Measurements from ENCODE around the gene CFAP46. TPM values are rescaled to one million over a fixed set of nuclear protein-coding genes. Genes with fewer than 3 reads are reported as not detected.

The CFAP46 gene
- total and polyA plus RNA-seq, 2 experiments from 2014 or later, result 3.1 to 5.4 TPM

- TF ChIP-seq, protein P1, sequence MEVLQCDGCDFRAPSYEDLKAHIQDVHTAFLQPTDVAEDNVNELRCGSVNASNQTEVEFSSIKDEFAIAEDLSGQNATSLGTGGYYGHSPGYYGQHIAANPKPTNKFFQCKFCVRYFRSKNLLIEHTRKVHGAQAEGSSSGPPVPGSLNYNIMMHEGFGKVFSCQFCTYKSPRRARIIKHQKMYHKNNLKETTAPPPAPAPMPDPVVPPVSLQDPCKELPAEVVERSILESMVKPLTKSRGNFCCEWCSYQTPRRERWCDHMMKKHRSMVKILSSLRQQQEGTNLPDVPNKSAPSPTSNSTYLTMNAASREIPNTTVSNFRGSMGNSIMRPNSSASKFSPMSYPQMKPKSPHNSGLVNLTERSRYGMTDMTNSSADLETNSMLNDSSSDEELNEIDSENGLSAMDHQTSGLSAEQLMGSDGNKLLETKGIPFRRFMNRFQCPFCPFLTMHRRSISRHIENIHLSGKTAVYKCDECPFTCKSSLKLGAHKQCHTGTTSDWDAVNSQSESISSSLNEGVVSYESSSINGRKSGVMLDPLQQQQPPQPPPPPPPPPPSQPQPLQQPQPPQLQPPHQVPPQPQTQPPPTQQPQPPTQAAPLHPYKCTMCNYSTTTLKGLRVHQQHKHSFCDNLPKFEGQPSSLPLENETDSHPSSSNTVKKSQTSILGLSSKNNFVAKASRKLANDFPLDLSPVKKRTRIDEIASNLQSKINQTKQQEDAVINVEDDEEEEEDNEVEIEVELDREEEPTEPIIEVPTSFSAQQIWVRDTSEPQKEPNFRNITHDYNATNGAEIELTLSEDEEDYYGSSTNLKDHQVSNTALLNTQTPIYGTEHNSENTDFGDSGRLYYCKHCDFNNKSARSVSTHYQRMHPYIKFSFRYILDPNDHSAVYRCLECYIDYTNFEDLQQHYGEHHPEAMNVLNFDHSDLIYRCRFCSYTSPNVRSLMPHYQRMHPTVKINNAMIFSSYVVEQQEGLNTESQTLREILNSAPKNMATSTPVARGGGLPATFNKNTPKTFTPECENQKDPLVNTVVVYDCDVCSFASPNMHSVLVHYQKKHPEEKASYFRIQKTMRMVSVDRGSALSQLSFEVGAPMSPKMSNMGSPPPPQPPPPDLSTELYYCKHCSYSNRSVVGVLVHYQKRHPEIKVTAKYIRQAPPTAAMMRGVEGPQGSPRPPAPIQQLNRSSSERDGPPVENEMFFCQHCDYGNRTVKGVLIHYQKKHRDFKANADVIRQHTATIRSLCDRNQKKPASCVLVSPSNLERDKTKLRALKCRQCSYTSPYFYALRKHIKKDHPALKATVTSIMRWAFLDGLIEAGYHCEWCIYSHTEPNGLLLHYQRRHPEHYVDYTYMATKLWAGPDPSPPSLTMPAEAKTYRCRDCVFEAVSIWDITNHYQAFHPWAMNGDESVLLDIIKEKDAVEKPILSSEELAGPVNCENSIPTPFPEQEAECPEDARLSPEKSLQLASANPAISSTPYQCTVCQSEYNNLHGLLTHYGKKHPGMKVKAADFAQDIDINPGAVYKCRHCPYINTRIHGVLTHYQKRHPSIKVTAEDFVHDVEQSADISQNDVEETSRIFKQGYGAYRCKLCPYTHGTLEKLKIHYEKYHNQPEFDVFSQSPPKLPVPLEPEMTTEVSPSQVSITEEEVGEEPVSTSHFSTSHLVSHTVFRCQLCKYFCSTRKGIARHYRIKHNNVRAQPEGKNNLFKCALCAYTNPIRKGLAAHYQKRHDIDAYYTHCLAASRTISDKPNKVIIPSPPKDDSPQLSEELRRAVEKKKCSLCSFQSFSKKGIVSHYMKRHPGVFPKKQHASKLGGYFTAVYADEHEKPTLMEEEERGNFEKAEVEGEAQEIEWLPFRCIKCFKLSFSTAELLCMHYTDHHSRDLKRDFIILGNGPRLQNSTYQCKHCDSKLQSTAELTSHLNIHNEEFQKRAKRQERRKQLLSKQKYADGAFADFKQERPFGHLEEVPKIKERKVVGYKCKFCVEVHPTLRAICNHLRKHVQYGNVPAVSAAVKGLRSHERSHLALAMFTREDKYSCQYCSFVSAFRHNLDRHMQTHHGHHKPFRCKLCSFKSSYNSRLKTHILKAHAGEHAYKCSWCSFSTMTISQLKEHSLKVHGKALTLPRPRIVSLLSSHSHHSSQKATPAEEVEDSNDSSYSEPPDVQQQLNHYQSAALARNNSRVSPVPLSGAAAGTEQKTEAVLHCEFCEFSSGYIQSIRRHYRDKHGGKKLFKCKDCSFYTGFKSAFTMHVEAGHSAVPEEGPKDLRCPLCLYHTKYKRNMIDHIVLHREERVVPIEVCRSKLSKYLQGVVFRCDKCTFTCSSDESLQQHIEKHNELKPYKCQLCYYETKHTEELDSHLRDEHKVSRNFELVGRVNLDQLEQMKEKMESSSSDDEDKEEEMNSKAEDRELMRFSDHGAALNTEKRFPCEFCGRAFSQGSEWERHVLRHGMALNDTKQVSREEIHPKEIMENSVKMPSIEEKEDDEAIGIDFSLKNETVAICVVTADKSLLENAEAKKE (CRISPR knock-in tag; IDR thresholded peaks at IDR 0.05), result no peak
- TF ChIP-seq EZH2phosphoT487 (IDR thresholded peaks at IDR 0.05; ENCODE audit: unreplicated experiment) (no peak), ZNF331 (CRISPR knock-in tag; IDR thresholded peaks at IDR 0.05; ENCODE audit: low read depth) (no peak), NANOG (IDR thresholded peaks at IDR 0.05; ENCODE audit: borderline replicate concordance) (no peak), JUNB (IDR thresholded peaks at IDR 0.05; ENCODE audit: unreplicated experiment) (no peak), STAT1 (IDR thresholded peaks at IDR 0.05; ENCODE audit: unreplicated experiment) (no peak), CREB1 (CRISPR knock-in tag; IDR thresholded peaks at IDR 0.05; ENCODE audit: low read depth) (no peak), ZNF114 (CRISPR knock-in tag; IDR thresholded peaks at IDR 0.05) (no peak), EZH2 (IDR thresholded peaks at IDR 0.05; ENCODE audit: low read depth, unreplicated experiment) (no peak)
- TF ChIP-seq, protein P2, sequence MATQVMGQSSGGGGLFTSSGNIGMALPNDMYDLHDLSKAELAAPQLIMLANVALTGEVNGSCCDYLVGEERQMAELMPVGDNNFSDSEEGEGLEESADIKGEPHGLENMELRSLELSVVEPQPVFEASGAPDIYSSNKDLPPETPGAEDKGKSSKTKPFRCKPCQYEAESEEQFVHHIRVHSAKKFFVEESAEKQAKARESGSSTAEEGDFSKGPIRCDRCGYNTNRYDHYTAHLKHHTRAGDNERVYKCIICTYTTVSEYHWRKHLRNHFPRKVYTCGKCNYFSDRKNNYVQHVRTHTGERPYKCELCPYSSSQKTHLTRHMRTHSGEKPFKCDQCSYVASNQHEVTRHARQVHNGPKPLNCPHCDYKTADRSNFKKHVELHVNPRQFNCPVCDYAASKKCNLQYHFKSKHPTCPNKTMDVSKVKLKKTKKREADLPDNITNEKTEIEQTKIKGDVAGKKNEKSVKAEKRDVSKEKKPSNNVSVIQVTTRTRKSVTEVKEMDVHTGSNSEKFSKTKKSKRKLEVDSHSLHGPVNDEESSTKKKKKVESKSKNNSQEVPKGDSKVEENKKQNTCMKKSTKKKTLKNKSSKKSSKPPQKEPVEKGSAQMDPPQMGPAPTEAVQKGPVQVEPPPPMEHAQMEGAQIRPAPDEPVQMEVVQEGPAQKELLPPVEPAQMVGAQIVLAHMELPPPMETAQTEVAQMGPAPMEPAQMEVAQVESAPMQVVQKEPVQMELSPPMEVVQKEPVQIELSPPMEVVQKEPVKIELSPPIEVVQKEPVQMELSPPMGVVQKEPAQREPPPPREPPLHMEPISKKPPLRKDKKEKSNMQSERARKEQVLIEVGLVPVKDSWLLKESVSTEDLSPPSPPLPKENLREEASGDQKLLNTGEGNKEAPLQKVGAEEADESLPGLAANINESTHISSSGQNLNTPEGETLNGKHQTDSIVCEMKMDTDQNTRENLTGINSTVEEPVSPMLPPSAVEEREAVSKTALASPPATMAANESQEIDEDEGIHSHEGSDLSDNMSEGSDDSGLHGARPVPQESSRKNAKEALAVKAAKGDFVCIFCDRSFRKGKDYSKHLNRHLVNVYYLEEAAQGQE (IDR thresholded peaks at IDR 0.05; ENCODE audit: unreplicated experiment), result no peak
These were observed 135.8 kb downstream of the CFAP46 start (continued) for GRCh38 chr10:132806561-132807003.
